Spleen (tissue), 11 donors: ENCODE results near the gene TAL2. TPM values are rescaled to one million over a fixed set of nuclear protein-coding genes. Genes with fewer than 3 reads are reported as not detected.

Experiments used
- DNase-seq: peaks from one replicate; pipeline ENCODE4 v3.0.0-alpha.2; 2020
- H3K27ac ChIP-seq, 8 donors: fragments of 200-600 bp; sonication (generic) in 7 of 8; 1 replicate in 4 of 8; 2 replicates in 4 of 8; pipeline versions ENCODE4 v1.5.0 to v1.8.0; 2016 to 2021; ENCODE audit warnings: inconsistent platforms in 4 of 8, mild to moderate bottlenecking in 4 of 8, moderate library complexity in 1 of 8
- H3K27me3 ChIP-seq, 7 donors: fragments of 200-600 bp; sonication (generic) in 6 of 7; replicated peaks in 1 of 7; 1 replicate in 4 of 7; 2 replicates in 3 of 7; pipeline versions ENCODE4 v1.5.0 to v1.8.0; 2016 to 2021; ENCODE audit warnings: inconsistent platforms in 3 of 7, mild to moderate bottlenecking in 1 of 7
- H3K36me3 ChIP-seq, 6 donors: fragments of 200-600 bp; sonication (generic) in 5 of 6; 1 replicate in 4 of 6; 2 replicates in 2 of 6; pipeline versions ENCODE4 v1.5.0 to v1.8.0; 2016 to 2021; ENCODE audit warnings: inconsistent platforms in 2 of 6
- H3K4me1 ChIP-seq, 6 donors: fragments of 200-600 bp; sonication (generic) in 5 of 6; 1 replicate in 3 of 6; 2 replicates in 3 of 6; pipeline versions ENCODE4 v1.5.0 to v1.8.0; 2016 to 2021; ENCODE audit warnings: inconsistent platforms in 3 of 6
- H3K4me3 ChIP-seq, 8 donors: fragments of 200-600 bp; sonication (generic) in 7 of 8; 1 replicate in 4 of 8; 2 replicates in 4 of 8; pipeline versions ENCODE4 v1.5.0 to v1.8.0; 2016 to 2021; ENCODE audit warnings: inconsistent platforms in 4 of 8, mild to moderate bottlenecking in 4 of 8, moderate library complexity in 2 of 8
- H3K9me3 ChIP-seq, 8 donors: fragments of 200-600 bp; sonication (generic) in 7 of 8; 1 replicate in 4 of 8; 2 replicates in 4 of 8; pipeline versions ENCODE4 v1.5.0 to v1.8.0; 2016 to 2021; ENCODE audit warnings: inconsistent platforms in 4 of 8
- CTCF ChIP-seq, 11 experiments: fragments of 200-600 bp in 7 of 11; fragments of 450-650 bp in 4 of 11; sonication (generic) in 4 of 11; IDR thresholded peaks in 8 of 11; conservative IDR thresholded peaks in 3 of 11; 1 replicate in 7 of 11; 2 replicates in 4 of 11; pipeline versions ENCODE4 v1.4.0 to v1.8.0; 2016 to 2021; ENCODE audit warnings: antibody characterized with exemption in 11 of 11, inconsistent platforms in 4 of 11, mild to moderate bottlenecking in 1 of 11
- POLR2A ChIP-seq, 3 donors: fragments of 450-650 bp; IDR thresholded peaks; one replicate each; pipeline ENCODE4 v1.5.1; 2017; ENCODE audit warnings: antibody characterized with exemption in 3 of 3, mild to moderate bottlenecking in 1 of 3
- POLR2AphosphoS5 ChIP-seq, 3 donors: sonication (generic); formaldehyde crosslinking; IDR thresholded peaks; one replicate each; pipeline ENCODE4 v1.5.1; 2017; ENCODE audit warnings: antibody characterized with exemption in 3 of 3
- WGBS, 5 donors: extraction: QIAGEN DNeasy Blood & Tissue Kit in 3 of 5; methylation state at CpG; one replicate each; pipeline versions ENCODE4 v1.1.5 to v1.1.7; 2013 to 2018; 5-methylcytosine and 5-hydroxymethylcytosine counted together
- intact Hi-C: fragments of 100-400 bp; cut with DNase I; formaldehyde crosslinking; loops from one replicate; pipeline ENCODE4 v1.15.0; 2023; ENCODE audit warnings: low total_unique reads
- polyA plus RNA-seq, 3 donors: library from polyadenylated mRNA; stranded (reverse); fragments of 200-250 nt; gene quantifications; one replicate each; pipeline ENCODE4 v1.2.1, GENCODE V29; 2013
- total RNA-seq, 7 donors: library from RNA; depleted of rRNA in 3 of 7; stranded (reverse); fragments of >200 nt in 3 of 7; fragmentation: NEBNext Ultra II Directional in 4 of 7; extraction: Animal tissue kit (Norgen Biotek cat#: 25700) in 4 of 7; gene quantifications; one replicate each; pipeline versions ENCODE4 v1.1.0 to v1.2.1, GENCODE V29; 2016 to 2021
- donor health status: healthy with polysubstance abuse.
- donor health status: DM: no; HTN: no; CAD: no; lungs with moderate emphysema.
- donor health status: DM: no; HTN: no; CAD: no.
- donor health status: Bipolar disorder and iron deficiency.
- donor health status: healthy.
- donor health status: DM: no; HTN: no; CAD: no.
- donor health status: DM: yes; HTN: yes; CAD: no.

The TAL2 gene
- total and polyA plus RNA-seq, 10 donors, result 0.22 to 0.54 TPM; not detected in 8

- Histone ChIP-seq H3K27ac (no peak overlapping the region), H3K36me3 (no peaks in the 10 kb centered on the region), H3K27me3 (no peaks in the 10 kb centered on the region), H3K9me3 (no peaks in the 10 kb centered on the region), H3K4me3 (no peak overlapping the region), H3K4me1 (no peaks in the 10 kb centered on the region)
- TF ChIP-seq CTCF (IDR thresholded peaks at IDR 0.05 in 8 of 11, conservative IDR thresholded peaks at IDR 0.05 in 3 of 11) (no peak), POLR2A (IDR thresholded peaks at IDR 0.05) (no peak), POLR2AphosphoS5 (IDR thresholded peaks at IDR 0.05) (no peak)
- no peak for DNase-seq
- intact Hi-C loops, result no loop called here
- WGBS, 5 donors, result 47 to 75% (median 64%) methylated on average over 4 of the region's 4 CpGs
Observed at GRCh38 chr9:105667867-105668266, 5.6 kb downstream of the TAL2 start.

GRCh38 chr9:105670315-105670714 is 8.1 kb downstream of the TAL2 start:
- no peak overlapping the region for H3K27ac ChIP-seq
- intact Hi-C loops, result no loop called here
- WGBS, 5 donors, result 57 to 82% (median 61%) methylated on average over 3 of the region's 3 CpGs
- H3K36me3 ChIP-seq, result no peaks in the 10 kb centered on the region
- H3K27me3 ChIP-seq, result no peaks in the 10 kb centered on the region
- TF ChIP-seq CTCF (IDR thresholded peaks at IDR 0.05 in 8 of 11, conservative IDR thresholded peaks at IDR 0.05 in 3 of 11) (no peak), POLR2A (IDR thresholded peaks at IDR 0.05) (no peak), POLR2AphosphoS5 (IDR thresholded peaks at IDR 0.05) (no peak)
- no peak overlapping the region for H3K4me3 ChIP-seq
- no peaks in the 10 kb centered on the region for H3K4me1 ChIP-seq
- no peaks in the 10 kb centered on the region for H3K9me3 ChIP-seq
- DNase-seq, result no peak

GRCh38 chr9:105670775-105671174 is 8.5 kb downstream of the TAL2 start:
- TF ChIP-seq POLR2A (IDR thresholded peaks at IDR 0.05), result no peak
- no peak for TF ChIP-seq CTCF (IDR thresholded peaks at IDR 0.05 in 8 of 11, conservative IDR thresholded peaks at IDR 0.05 in 3 of 11)
- no peak for TF ChIP-seq POLR2AphosphoS5 (IDR thresholded peaks at IDR 0.05)
- H3K36me3 ChIP-seq, result no peaks in the 10 kb centered on the region
- WGBS, 5 donors, result 84 to 91% (median 86%) methylated on average over 3 of the region's 3 CpGs
- no peaks in the 10 kb centered on the region for H3K4me1 ChIP-seq
- H3K9me3 ChIP-seq, result no peaks in the 10 kb centered on the region
- intact Hi-C loops, result no loop called here
- no peaks in the 10 kb centered on the region for H3K27me3 ChIP-seq
- DNase-seq, result no peak
- H3K27ac ChIP-seq, result no peak overlapping the region
- H3K4me3 ChIP-seq, result no peak overlapping the region

GRCh38 chr9:105672711-105673234 is 10.5 kb downstream of the TAL2 start:
- intact Hi-C loops, result no loop called here
- H3K27me3 ChIP-seq, result no peaks in the 10 kb centered on the region
- no peaks in the 10 kb centered on the region for H3K36me3 ChIP-seq
- WGBS, 5 donors, result 17 to 28% (median 23%) methylated on average over 3 of the region's 3 CpGs
- H3K4me1 ChIP-seq, result no peaks in the 10 kb centered on the region
- no peak overlapping the region for H3K4me3 ChIP-seq
- TF ChIP-seq CTCF (IDR thresholded peaks at IDR 0.05 in 8 of 11, conservative IDR thresholded peaks at IDR 0.05 in 3 of 11) (no peak), POLR2A (IDR thresholded peaks at IDR 0.05) (no peak), POLR2AphosphoS5 (IDR thresholded peaks at IDR 0.05) (no peak)
- no peaks in the 10 kb centered on the region for H3K9me3 ChIP-seq
- H3K27ac ChIP-seq, result no peak overlapping the region
- DNase-seq, result no peak
